HUES6 (cell line): ENCODE data around the gene DICER1.

ENCODE experiments used
- H3K27ac ChIP-seq: 2 replicates; pipeline ENCODE4 v1.7.0; 2013; ENCODE audit warnings: low read depth, mild to moderate bottlenecking, low read length, inconsistent platforms
- H3K27me3 ChIP-seq: 2 replicates; pipeline ENCODE4 v1.6.1; 2013; ENCODE audit warnings: low read length; ENCODE audit not compliant: control insufficient read depth, insufficient read depth
- H3K36me3 ChIP-seq: 2 replicates; pipeline ENCODE4 v1.6.1; 2013; ENCODE audit warnings: low read length; ENCODE audit not compliant: control insufficient read depth, insufficient read depth
- H3K4me1 ChIP-seq: 2 replicates; pipeline ENCODE4 v1.6.1; 2013; ENCODE audit warnings: low read length; ENCODE audit not compliant: control insufficient read depth, insufficient read depth
- H3K4me3 ChIP-seq: 2 replicates; pipeline ENCODE4 v1.5.1; 2013; ENCODE audit warnings: low read depth, low read length
- H3K9ac ChIP-seq: one replicate; pipeline ENCODE4 v1.6.1; 2013; ENCODE audit warnings: mild to moderate bottlenecking, low read length
- H3K9me3 ChIP-seq: 2 replicates; pipeline ENCODE4 v1.6.1; 2013; ENCODE audit warnings: low read depth, low read length; ENCODE audit not compliant: control insufficient read depth, insufficient read depth

DICER1 gene

DNA sequence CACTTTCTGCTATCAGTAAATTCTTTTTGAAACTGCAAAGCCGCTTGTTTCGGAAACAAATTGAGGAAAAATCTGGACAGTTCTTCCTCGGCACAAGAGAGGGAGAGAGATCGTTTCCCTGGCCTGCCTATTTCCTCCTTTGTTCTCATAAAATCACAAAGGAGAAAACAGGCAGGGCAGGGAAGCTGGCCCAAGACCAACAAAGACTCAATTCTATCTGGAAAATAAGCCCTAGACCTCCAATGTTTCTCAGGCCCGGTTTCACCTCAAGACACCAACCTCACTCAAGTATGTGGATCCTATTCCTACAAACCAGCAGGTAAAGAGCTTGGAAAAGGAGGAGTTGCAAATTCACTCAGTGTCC lies 19.5 kb downstream of the DICER1 start:
- Histone ChIP-seq H3K4me1 (peaks cover 46% of the 10 kb centered on the region), H3K27me3 (no peaks in the 10 kb centered on the region), H3K4me3 (no peak overlapping the region), H3K9me3 (no peaks in the 10 kb centered on the region), H3K27ac (no peak overlapping the region), H3K9ac (no peak overlapping the region), H3K36me3 (peaks cover 7% of the 10 kb centered on the region; the same call in 1 of the 2 replicates)

DNA sequence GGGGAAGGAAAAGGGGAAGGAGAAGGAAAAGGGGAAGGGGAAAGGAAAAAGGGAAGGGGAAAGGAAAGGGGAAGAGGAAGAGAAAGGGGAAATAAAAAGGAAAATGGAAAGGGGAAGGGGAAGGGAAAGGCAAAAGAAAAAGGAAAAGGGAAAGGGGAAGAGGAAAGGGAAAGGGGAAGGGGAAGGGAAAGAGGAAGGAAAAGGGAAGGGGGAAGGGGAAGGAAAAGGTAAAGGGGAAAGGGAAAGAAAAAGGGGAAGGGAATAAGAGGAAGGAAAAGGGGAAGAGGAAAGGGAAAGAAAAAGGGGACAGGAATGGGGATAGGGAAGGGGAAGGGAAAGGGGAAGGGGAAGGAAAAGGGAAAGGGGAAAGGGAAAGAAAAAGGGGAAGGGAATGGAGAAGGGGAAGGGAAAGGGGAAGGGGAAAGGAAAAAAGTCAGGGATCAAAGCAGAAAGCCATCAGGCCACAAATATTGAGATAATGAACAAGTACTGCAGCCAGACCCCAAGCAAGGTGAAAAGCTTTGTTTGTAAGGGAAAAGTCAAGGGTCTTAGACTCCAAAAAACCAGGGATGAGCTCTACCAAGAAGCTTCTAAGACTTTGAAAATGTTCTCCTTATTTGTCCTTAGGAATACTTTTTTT lies 20.0 kb downstream of the DICER1 start:
- H3K4me1 ChIP-seq: peaks cover 41% of the 10 kb centered on the region
- no peak overlapping the region for H3K9ac ChIP-seq
- peaks cover 9% of the 10 kb centered on the region; the same call in 1 of the 2 replicates for H3K36me3 ChIP-seq
- H3K4me3 ChIP-seq: no peak overlapping the region
- no peaks in the 10 kb centered on the region for H3K9me3 ChIP-seq
- H3K27me3 ChIP-seq: no peaks in the 10 kb centered on the region
- no peak overlapping the region for H3K27ac ChIP-seq

DNA sequence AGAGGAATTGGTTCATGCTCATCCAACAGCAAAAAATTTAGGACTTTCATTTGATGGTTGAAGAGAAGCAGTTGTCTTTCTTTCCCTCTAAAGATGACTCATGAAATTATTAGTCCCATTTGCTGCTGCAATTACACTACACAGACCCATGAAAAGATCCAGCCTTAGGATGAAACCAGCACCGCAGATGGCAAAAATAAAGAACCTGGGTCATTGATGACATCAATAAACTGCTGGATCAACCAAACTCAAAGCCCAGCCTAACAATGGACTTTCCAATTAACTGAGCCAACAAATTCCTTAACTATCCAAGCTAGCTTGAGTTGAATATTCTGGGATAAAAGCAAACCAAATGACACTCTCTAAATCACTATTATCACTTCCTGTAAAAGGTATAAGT lies 20.7 kb downstream of the DICER1 start:
- Histone ChIP-seq H3K9me3 (no peaks in the 10 kb centered on the region), H3K9ac (no peak overlapping the region), H3K27me3 (no peaks in the 10 kb centered on the region), H3K4me3 (no peak overlapping the region), H3K27ac (no peak overlapping the region), H3K4me1 (peaks cover 37% of the 10 kb centered on the region), H3K36me3 (peaks cover 9% of the 10 kb centered on the region; the same call in 1 of the 2 replicates)

GRCh38 chr14:95134304-95134933 lies 22.9 kb downstream of the DICER1 start:
- H3K9me3 ChIP-seq: no peaks in the 10 kb centered on the region
- H3K4me1 ChIP-seq: peaks cover 18% of the 10 kb centered on the region
- no peak overlapping the region for H3K4me3 ChIP-seq
- peaks cover 20% of the 10 kb centered on the region for H3K36me3 ChIP-seq
- H3K27ac ChIP-seq: no peak overlapping the region
- H3K9ac ChIP-seq: no peak overlapping the region
- H3K27me3 ChIP-seq: no peaks in the 10 kb centered on the region

DNA sequence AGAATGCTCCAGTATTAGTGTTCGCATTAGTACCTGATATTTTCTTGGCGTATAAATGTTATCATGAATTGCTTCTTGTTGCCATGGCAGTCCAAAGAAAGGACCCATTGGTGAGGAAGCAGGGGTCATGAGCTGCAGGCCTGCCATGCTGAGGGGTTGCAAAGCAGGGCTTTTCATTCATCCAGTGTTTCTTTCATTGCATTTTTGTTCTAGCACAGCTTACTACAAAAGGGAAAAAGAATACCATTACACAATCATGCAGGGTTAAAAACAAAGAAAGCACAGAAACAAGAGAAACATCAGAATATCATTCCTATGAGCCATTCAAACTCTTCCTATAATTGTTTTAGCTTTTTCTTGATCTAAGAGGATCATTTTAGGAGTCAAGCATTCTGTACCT lies 24.0 kb downstream of the DICER1 start:
- Histone ChIP-seq H3K27ac (no peak overlapping the region), H3K9ac (no peak overlapping the region), H3K9me3 (no peaks in the 10 kb centered on the region), H3K36me3 (peaks cover 25% of the 10 kb centered on the region), H3K27me3 (no peaks in the 10 kb centered on the region), H3K4me3 (no peak overlapping the region), H3K4me1 (peaks cover 9% of the 10 kb centered on the region)

DNA sequence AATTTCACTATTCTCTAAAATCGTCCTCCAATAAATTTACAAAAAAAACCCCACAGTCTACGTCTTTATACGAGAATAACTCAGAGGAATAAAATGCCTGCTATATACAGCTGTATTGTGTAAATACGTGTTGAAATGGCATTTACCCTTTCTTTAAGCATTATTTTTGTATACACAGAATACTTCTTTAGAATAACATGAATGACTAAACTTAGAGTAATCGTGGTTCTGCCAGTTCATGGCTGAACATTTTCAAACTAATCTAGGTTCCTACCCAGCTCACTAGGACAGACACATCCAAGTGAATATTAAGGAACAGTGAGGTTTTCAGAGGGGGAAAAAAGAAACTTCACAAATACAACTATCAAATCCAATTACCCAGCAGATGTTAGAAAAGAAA lies 24.6 kb downstream of the DICER1 start:
- no peak overlapping the region for H3K27ac ChIP-seq
- no peaks in the 10 kb centered on the region for H3K9me3 ChIP-seq
- H3K4me3 ChIP-seq: no peak overlapping the region
- H3K27me3 ChIP-seq: no peaks in the 10 kb centered on the region
- no peak overlapping the region for H3K9ac ChIP-seq
- H3K36me3 ChIP-seq: peaks cover 27% of the 10 kb centered on the region
- peaks cover 4% of the 10 kb centered on the region for H3K4me1 ChIP-seq

DNA sequence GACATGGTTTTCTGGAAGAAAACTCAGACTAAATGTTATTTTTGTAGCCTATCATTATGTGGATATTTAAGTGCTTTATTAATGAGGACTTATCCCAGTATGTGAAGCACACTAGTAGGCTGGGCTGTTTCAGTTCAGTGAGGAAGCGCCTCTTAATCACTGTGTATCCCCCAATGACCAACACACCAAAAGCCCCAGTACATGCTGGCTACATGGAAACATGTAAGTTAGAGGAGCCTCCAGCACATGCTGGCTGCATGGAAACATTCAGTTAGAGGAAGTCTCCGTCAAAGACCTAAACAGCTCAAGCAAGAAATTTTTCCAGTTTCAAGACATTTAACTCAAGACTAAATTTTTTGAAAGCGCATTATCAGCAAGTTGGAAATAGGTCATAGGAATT lies 26.8 kb downstream of the DICER1 start:
- Histone ChIP-seq H3K9me3 (no peaks in the 10 kb centered on the region), H3K4me1 (no peaks in the 10 kb centered on the region), H3K36me3 (peaks cover 31% of the 10 kb centered on the region), H3K27me3 (no peaks in the 10 kb centered on the region), H3K27ac (no peak overlapping the region), H3K9ac (no peak overlapping the region), H3K4me3 (no peak overlapping the region)

- Histone ChIP-seq H3K9me3 (no peaks in the 10 kb centered on the region), H3K9ac (no peak overlapping the region), H3K4me1 (no peaks in the 10 kb centered on the region), H3K36me3 (peaks cover 40% of the 10 kb centered on the region), H3K27ac (no peak overlapping the region), H3K27me3 (no peaks in the 10 kb centered on the region), H3K4me3 (no peak overlapping the region)
Measured at GRCh38 chr14:95128140-95128539, 29.2 kb downstream of the DICER1 start.

DNA sequence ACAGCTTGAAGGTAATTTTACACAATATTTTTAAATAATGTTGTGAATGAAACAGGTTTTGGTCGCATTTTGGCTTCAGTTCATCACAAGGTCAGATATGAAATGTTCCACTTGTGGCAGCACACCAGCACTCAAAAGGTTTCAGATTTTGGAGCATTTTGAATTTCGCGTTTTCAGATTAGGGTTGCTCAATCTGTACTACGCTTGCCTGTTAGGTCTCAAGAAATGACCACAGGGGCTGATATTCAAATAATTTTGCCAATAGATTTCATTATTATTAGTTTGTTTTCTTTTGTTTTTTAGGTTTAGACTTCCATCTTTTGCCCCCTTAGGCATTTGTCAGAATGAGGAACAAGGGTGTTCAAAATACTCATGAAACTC lies 29.8 kb downstream of the DICER1 start:
- no peaks in the 10 kb centered on the region for H3K27me3 ChIP-seq
- H3K36me3 ChIP-seq: peaks cover 35% of the 10 kb centered on the region
- H3K4me3 ChIP-seq: no peak overlapping the region
- no peak overlapping the region for H3K27ac ChIP-seq
- H3K9me3 ChIP-seq: no peaks in the 10 kb centered on the region
- no peak overlapping the region for H3K9ac ChIP-seq
- no peaks in the 10 kb centered on the region for H3K4me1 ChIP-seq

GRCh38 chr14:95126906-95127530 lies 30.3 kb downstream of the DICER1 start:
- Histone ChIP-seq H3K9me3 (no peaks in the 10 kb centered on the region), H3K36me3 (peaks cover 35% of the 10 kb centered on the region), H3K9ac (no peak overlapping the region), H3K27ac (no peak overlapping the region), H3K4me1 (no peaks in the 10 kb centered on the region), H3K4me3 (no peak overlapping the region), H3K27me3 (no peaks in the 10 kb centered on the region)

DNA sequence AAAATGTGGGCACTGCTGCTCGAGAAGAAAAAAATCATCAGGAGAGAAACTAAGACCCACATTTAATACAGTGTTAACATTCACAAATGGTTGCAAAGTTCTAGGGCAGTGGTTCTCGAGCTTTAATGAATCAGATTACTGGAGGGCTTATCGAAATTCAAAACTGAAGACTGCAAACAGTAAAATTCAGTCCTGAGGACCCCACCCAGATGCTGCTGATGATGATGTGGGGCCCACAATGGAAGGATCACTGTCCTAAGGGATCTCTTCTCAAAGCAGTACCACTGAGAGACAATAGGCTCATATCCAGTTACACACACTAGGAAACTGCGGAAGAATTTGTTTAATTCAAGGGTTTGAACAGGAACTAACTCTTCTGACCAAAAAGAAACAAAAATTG lies 31.4 kb downstream of the DICER1 start:
- H3K4me3 ChIP-seq: no peak overlapping the region
- peaks cover 35% of the 10 kb centered on the region for H3K36me3 ChIP-seq

More for the DNA sequence above, 31.4 kb downstream of the DICER1 start:
- H3K27ac ChIP-seq: no peak overlapping the region
- no peaks in the 10 kb centered on the region for H3K27me3 ChIP-seq
- no peaks in the 10 kb centered on the region for H3K9me3 ChIP-seq
- H3K9ac ChIP-seq: no peak overlapping the region
- no peaks in the 10 kb centered on the region for H3K4me1 ChIP-seq
